GM11168 (cell line): Measurements from ENCODE around the gene PLCH1.

ENCODE experiments used
- in situ Hi-C: fragments of 300-500 bp; cut with MboI; formaldehyde crosslinking; loops from one replicate; pipeline ENCODE4 v1.12.0; 2022; ENCODE audit warnings: low sequenced_read_pairs; ENCODE audit not compliant: unreplicated experiment

Gene PLCH1

GRCh38 chr3:155441026-155441425 lies 303.8 kb downstream of the PLCH1 start:
- in situ Hi-C loops: no loop called here

GRCh38 chr3:155435821-155436220 lies 309.1 kb downstream of the PLCH1 start:
- in situ Hi-C loops: no loop called here

- in situ Hi-C loops: no loop called here
Measured at GRCh38 chr3:155431856-155432570, 312.9 kb downstream of the PLCH1 start.

GRCh38 chr3:155428563-155428962 lies 316.3 kb downstream of the PLCH1 start:
- in situ Hi-C loops: no loop called here

- in situ Hi-C loops: no loop called here
Measured at GRCh38 chr3:155426524-155427230, 318.2 kb downstream of the PLCH1 start.

GRCh38 chr3:155425396-155425795 lies 319.5 kb downstream of the PLCH1 start:
- in situ Hi-C loops: no loop called here

GRCh38 chr3:155424323-155424710 lies 320.6 kb downstream of the PLCH1 start:
- in situ Hi-C loops: no loop called here

GRCh38 chr3:155423526-155424322 lies 321.1 kb downstream of the PLCH1 start:
- in situ Hi-C loops: no loop called here

GRCh38 chr3:155420881-155421486 lies 323.9 kb downstream of the PLCH1 start:
- in situ Hi-C loops: no loop called here

GRCh38 chr3:155420406-155420805 lies 324.5 kb downstream of the PLCH1 start:
- in situ Hi-C loops: no loop called here

- in situ Hi-C loops: no loop called here
Measured at GRCh38 chr3:155418407-155418806, 326.5 kb downstream of the PLCH1 start.

GRCh38 chr3:155417119-155417517 lies 327.8 kb downstream of the PLCH1 start:
- in situ Hi-C loops: no loop called here

GRCh38 chr3:155416500-155417118 lies 328.3 kb downstream of the PLCH1 start:
- in situ Hi-C loops: no loop called here

- in situ Hi-C loops: no loop called here
Measured at GRCh38 chr3:155412904-155413303, 332.0 kb downstream of the PLCH1 start.

- in situ Hi-C loops: no loop called here
Measured at GRCh38 chr3:155411500-155412223, 333.2 kb downstream of the PLCH1 start.

- in situ Hi-C loops: no loop called here
Measured at GRCh38 chr3:155409336-155409735, 335.5 kb downstream of the PLCH1 start.

- in situ Hi-C loops: no loop called here
Measured at GRCh38 chr3:155407971-155408370, 336.9 kb downstream of the PLCH1 start.

- in situ Hi-C loops: no loop called here
Measured at GRCh38 chr3:155407331-155407730, 337.5 kb downstream of the PLCH1 start.

GRCh38 chr3:155404486-155404885 lies 340.4 kb downstream of the PLCH1 start:
- in situ Hi-C loops: no loop called here

GRCh38 chr3:155402656-155403055 lies 342.2 kb downstream of the PLCH1 start:
- in situ Hi-C loops: no loop called here
